HEK293 (cell line): ENCODE results near the gene GPR18.

Experiments used
- CTCF ChIA-PET: fragments of 350-600 bp; formaldehyde crosslinking; extraction: SDS; loops from one replicate; lab custom pipeline; 2021; ENCODE audit warnings: antibody characterized with exemption; lab: Yijun Ruan, JAX
- POLR2A ChIA-PET: fragments of 300-600 bp; formaldehyde crosslinking; extraction: SDS; loops from one replicate; lab custom pipeline; 2020; ENCODE audit warnings: antibody characterized with exemption, inconsistent platforms; lab: Yijun Ruan, JAX
- H3K27ac ChIP-seq: fragments of 200-500 bp; sonication (Bioruptor generic); 2 replicates; pipeline ENCODE4 v1.5.1; 2014; ENCODE audit warnings: low read depth, low read length, control low read depth, inconsistent platforms; ENCODE audit errors: extremely low read depth
- H3K36me3 ChIP-seq, 2 experiments: fragments of 200-500 bp in 1 of 2; sonication (Bioruptor generic) in 1 of 2; 1 replicate in 1 of 2; 2 replicates in 1 of 2; pipeline ENCODE4 v1.5.1; 2014 to 2017; ENCODE audit warnings: inconsistent platforms in 2 of 2, low read length in 2 of 2; ENCODE audit not compliant: control insufficient read depth in 2 of 2, insufficient read depth in 1 of 2
- H3K4me1 ChIP-seq: fragments of 200-500 bp; sonication (Bioruptor generic); 2 replicates; pipeline ENCODE4 v1.5.1; 2014; ENCODE audit warnings: mild to moderate bottlenecking, low read length, inconsistent platforms; ENCODE audit not compliant: control insufficient read depth, insufficient read depth
- H3K4me3 ChIP-seq: 2 replicates; pipeline ENCODE4 v1.5.1; 2011; ENCODE audit warnings: low read depth, mild to moderate bottlenecking, control low read depth, low read length, moderate library complexity
- H3K9me3 ChIP-seq: fragments of 200-500 bp; sonication (Bioruptor generic); 2 replicates; pipeline ENCODE4 v1.5.1; 2014; ENCODE audit warnings: low read depth, low read length, inconsistent platforms; ENCODE audit not compliant: control insufficient read depth, insufficient read depth
- BCL11A ChIP-seq: fragments of 450-650 bp; formaldehyde crosslinking; IDR thresholded peaks from 2 replicates; pipeline ENCODE4 v1.5.1; 2016; ENCODE audit warnings: low read depth, missing biosample characterization, missing genetic modification characterization
- IKZF3 ChIP-seq: fragments of 450-650 bp; IDR thresholded peaks from 2 replicates; pipeline ENCODE4 v1.5.0; 2018; ENCODE audit warnings: missing biosample characterization, mild to moderate bottlenecking, missing genetic modification characterization, moderate library complexity
- OVOL3 ChIP-seq: fragments of 450-650 bp; formaldehyde crosslinking; IDR thresholded peaks from 2 replicates; pipeline ENCODE4 v1.5.1; 2016; ENCODE audit warnings: missing biosample characterization, missing genetic modification characterization
- ZBTB26 ChIP-seq: fragments of 450-650 bp; formaldehyde crosslinking; optimal IDR thresholded peaks from 2 replicates; pipeline ENCODE3; 2016; ENCODE audit warnings: missing biosample characterization, mild to moderate bottlenecking, missing genetic modification characterization
- ZBTB48 ChIP-seq: fragments of 450-650 bp; formaldehyde crosslinking; IDR thresholded peaks from 2 replicates; pipeline ENCODE4 v1.5.1; 2016; ENCODE audit warnings: missing biosample characterization, missing genetic modification characterization
- ZNF148 ChIP-seq: fragments of 450-650 bp; formaldehyde crosslinking; IDR thresholded peaks from 2 replicates; pipeline ENCODE4 v1.5.0; 2017; ENCODE audit warnings: missing biosample characterization, missing genetic modification characterization, borderline replicate concordance
- ZNF157 ChIP-seq: fragments of 450-650 bp; formaldehyde crosslinking; IDR thresholded peaks from 2 replicates; pipeline ENCODE4 v1.5.1; 2016; ENCODE audit warnings: missing biosample characterization, missing genetic modification characterization
- ZNF221 ChIP-seq: fragments of 450-650 bp; formaldehyde crosslinking; IDR thresholded peaks from 2 replicates; pipeline ENCODE4 v1.5.1; 2017; ENCODE audit warnings: missing biosample characterization, missing genetic modification characterization, borderline replicate concordance
- ZNF280D ChIP-seq: fragments of 450-650 bp; formaldehyde crosslinking; IDR thresholded peaks from 2 replicates; pipeline ENCODE4 v1.5.1; 2016; ENCODE audit warnings: missing biosample characterization, missing genetic modification characterization
- ZNF354C ChIP-seq: fragments of 450-650 bp; formaldehyde crosslinking; IDR thresholded peaks from 2 replicates; pipeline ENCODE4 v1.5.1; 2016; ENCODE audit warnings: missing biosample characterization, missing genetic modification characterization, low read depth, borderline replicate concordance
- ZNF426 ChIP-seq: fragments of 450-650 bp; formaldehyde crosslinking; IDR thresholded peaks from 2 replicates; pipeline ENCODE4 v1.5.1; 2017; ENCODE audit warnings: missing biosample characterization, missing genetic modification characterization, mild to moderate bottlenecking, inconsistent platforms, moderate library complexity
- ZNF624 ChIP-seq: fragments of 450-650 bp; formaldehyde crosslinking; IDR thresholded peaks from 2 replicates; pipeline ENCODE4 v1.5.1; 2017; ENCODE audit warnings: missing biosample characterization, missing genetic modification characterization
- ZNF639 ChIP-seq: fragments of 450-650 bp; formaldehyde crosslinking; IDR thresholded peaks from 2 replicates; pipeline ENCODE4 v1.5.1; 2016; ENCODE audit warnings: missing biosample characterization, missing genetic modification characterization
- ZNF660 ChIP-seq: fragments of 450-650 bp; IDR thresholded peaks from 2 replicates; pipeline ENCODE4 v1.5.1; 2018; ENCODE audit warnings: missing biosample characterization, mild to moderate bottlenecking, missing genetic modification characterization
- ZSCAN30 ChIP-seq: fragments of 450-650 bp; IDR thresholded peaks from 2 replicates; pipeline ENCODE4 v1.5.1; 2018; ENCODE audit warnings: missing biosample characterization, mild to moderate bottlenecking, missing genetic modification characterization, moderate library complexity

The GPR18 gene

GRCh38 chr13:99295488-99296252 is 37.5 kb upstream of the GPR18 start:
- H3K27ac ChIP-seq = no peak overlapping the region
- CTCF ChIA-PET = interaction anchor here (0.6 to 0.9 kb wide), 2 partner anchors 141 to 473 kb away, joined by 3 read pairs; no protein-coding TSS in a partner anchor
- H3K36me3 ChIP-seq = no peaks in the 10 kb centered on the region
- H3K9me3 ChIP-seq = no peaks in the 10 kb centered on the region
- no peaks in the 10 kb centered on the region for H3K4me1 ChIP-seq
- TF ChIP-seq ZNF639 (tag by site-specific recombination) = no peak
- no peak for TF ChIP-seq ZNF148 (tag by site-specific recombination)
- no peak for TF ChIP-seq ZNF660 (tag by site-specific recombination)
- no peak for TF ChIP-seq BCL11A (tag by site-specific recombination)
- no peak for TF ChIP-seq ZNF426 (tag by site-specific recombination)
- TF ChIP-seq IKZF3 = no peak
- no peak for TF ChIP-seq ZNF221 (tag by site-specific recombination)
- no peak for TF ChIP-seq OVOL3
- no peak for TF ChIP-seq ZNF354C (tag by site-specific recombination)
- TF ChIP-seq ZNF624 (tag by site-specific recombination) = no peak
- no peak for TF ChIP-seq ZNF280D (tag by site-specific recombination)
- no peak for TF ChIP-seq ZSCAN30 (tag by site-specific recombination)
- TF ChIP-seq ZBTB26 (tag by site-specific recombination) = no peak
- no peak for TF ChIP-seq ZNF157 (tag by site-specific recombination)
- TF ChIP-seq, all 188 proteins: peak for 0
- POLR2A ChIA-PET = no interaction called here
- H3K4me3 ChIP-seq = no peak overlapping the region

GRCh38 chr13:99294958-99295357 is 36.8 kb upstream of the GPR18 start:
- CTCF ChIA-PET = interaction anchor here (0.9 kb wide), 1 partner anchor 474 kb away, joined by 3 read pairs; no protein-coding TSS in a partner anchor
- Histone ChIP-seq H3K9me3 (no peaks in the 10 kb centered on the region), H3K4me1 (no peaks in the 10 kb centered on the region), H3K4me3 (no peak overlapping the region), H3K36me3 (no peaks in the 10 kb centered on the region), H3K27ac (no peak overlapping the region)
- no peak for TF ChIP-seq ZBTB48
- POLR2A ChIA-PET = no interaction called here
